NCI-H2196 treated with DMSO at 0.1 percent for 48 hours (cell line): ENCODE data around the gene SLAMF1.
"Not testable (repeated sequence)": the region's sequence is repeated elsewhere in the genome, so short reads cannot be mapped to it uniquely, and the experiment has no call there.

Experiments
- DNase-seq: peaks from one replicate; lab custom pipeline; 2025; ENCODE audit not compliant: unreplicated experiment; lab: John Stamatoyannopoulos, UW

The SLAMF1 gene

GRCh38 chr1:160646711-160647328 is at the start of gene SLAMF1:
TSS of gene SLAMF1 (minus strand) at chr1:160647044. CDS start at chr1:160646945, 99 bp downstream.
- no peak for DNase-seq

GRCh38 chr1:160692390-160692789 is 45.5 kb upstream of the SLAMF1 start:
- DNase-seq = not testable (repeated sequence)

GRCh38 chr1:160685266-160685665 is 38.4 kb upstream of the SLAMF1 start:
- no peak for DNase-seq

- DNase-seq = no peak
These were observed 36.4 kb upstream of the SLAMF1 start for GRCh38 chr1:160682983-160683865.

GRCh38 chr1:160681891-160682140 is 35.0 kb upstream of the SLAMF1 start:
- DNase-seq = no peak

- DNase-seq = no peak
These were observed 34.4 kb upstream of the SLAMF1 start for GRCh38 chr1:160681066-160681890.

GRCh38 chr1:160680399-160680798 is 33.6 kb upstream of the SLAMF1 start:
- DNase-seq = no peak

- DNase-seq = no peak
These were observed 33.0 kb upstream of the SLAMF1 start for GRCh38 chr1:160679893-160680292.

- no peak for DNase-seq
These were observed 30.2 kb upstream of the SLAMF1 start for GRCh38 chr1:160676869-160677597.

- DNase-seq = peak; percentile 25
These were observed 29.0 kb upstream of the SLAMF1 start for GRCh38 chr1:160675641-160676410.

GRCh38 chr1:160674415-160674814 is 27.6 kb upstream of the SLAMF1 start:
- DNase-seq = no peak

- no peak for DNase-seq
These were observed 26.2 kb upstream of the SLAMF1 start for GRCh38 chr1:160672789-160673695.

GRCh38 chr1:160671603-160672517 is 25.0 kb upstream of the SLAMF1 start:
- DNase-seq = no peak

GRCh38 chr1:160670701-160671100 is 23.9 kb upstream of the SLAMF1 start:
- DNase-seq = no peak

- DNase-seq = no peak
These were observed 23.0 kb upstream of the SLAMF1 start for GRCh38 chr1:160669802-160670201.

GRCh38 chr1:160669276-160669675 is 22.4 kb upstream of the SLAMF1 start:
- no peak for DNase-seq

- no peak for DNase-seq
These were observed 21.1 kb upstream of the SLAMF1 start for GRCh38 chr1:160667896-160668295.

- no peak for DNase-seq
These were observed 19.2 kb upstream of the SLAMF1 start for GRCh38 chr1:160666079-160666442.
